ENCODE measurements around the gene SARDH. TPM values are rescaled to one million over a fixed set of nuclear protein-coding genes. Genes with fewer than 3 reads are reported as not detected.

SARDH gene
- total RNA-seq (0.30 and 0.44 TPM in 2 replicates), polyA plus RNA-seq (0.16 and 0.19 TPM in 2 replicates), polyA minus RNA-seq (0.13 TPM in 1 of 2 replicates, not detected in the other), Bru-seq, nascent RNA (percentile 8 among the genes with signal in this experiment), BruChase-seq, experiment 1, labeled RNA remaining after a 6-hour chase (percentile 8 among the genes with signal in this experiment), BruChase-seq, experiment 2, labeled RNA remaining after a 2-hour chase (percentile 5 among the genes with signal in this experiment)
- 0.10 and 0.14 TPM in 2 replicates for polyA plus RNA-seq (2011; cell fraction: cytosol; rRNA removed)
- 0.55 and 0.66 TPM in 2 replicates for polyA plus RNA-seq (2011; cell fraction: nucleus; rRNA removed)
- polyA plus RNA-seq (2012), result 0.08 and 0.44 TPM in 2 replicates
- polyA minus RNA-seq (2011; cell fraction: cytosol; rRNA and poly(A)+ RNA removed), result not detected
- polyA minus RNA-seq (2011; cell fraction: nucleus; rRNA and poly(A)+ RNA removed), result 0.14 and 0.38 TPM in 2 replicates
- long read RNA-seq, result 0 reads

GRCh38 chr9:133737774-133738639 is at the start of gene SARDH:
SARDH (minus strand) TSS chr9:133738352; CDS start chr9:133734173, 4,179 bp downstream.
- H3K27ac ChIP-seq (ENCODE audit: insufficient read depth, low read depth, low read length), result no peak within 1 kb of the TSS
- CTCF ChIA-PET, result interaction anchor here (0.8 kb wide), 1 partner anchor 255 kb away, joined by 3 read pairs; no protein-coding TSS in a partner anchor

More at GRCh38 chr9:133737774-133738639, at the start of gene SARDH:
- no TSS peak for BruUV-seq (replicated peaks)
- H3K9me1 ChIP-seq (replicated peaks; ENCODE audit: control insufficient read depth, extremely low read depth, insufficient read depth, low read length), result no peaks in the 10 kb centered on the region
- no peaks in the 10 kb centered on the region for H4K20me1 ChIP-seq (replicated peaks; ENCODE audit: control insufficient read depth, extremely low read depth, insufficient read depth, low read length)
- H3K27me3 ChIP-seq (ENCODE audit: control insufficient read depth in 2 of 2, insufficient read depth in 2 of 2, low read length in 2 of 2), result no peaks in the 10 kb centered on the region
- H3K79me2 ChIP-seq (ENCODE audit: control insufficient read depth, insufficient read depth, low read length), result no peaks in the 10 kb centered on the region
- TF ChIP-seq MYC (IDR thresholded peaks at IDR 0.05; ENCODE audit: low read depth, low read length), result no peak
- TF ChIP-seq POLR2A (IDR thresholded peaks at IDR 0.05; ENCODE audit: low read depth, low read length), result no peak
- TF ChIP-seq GATA2 (IDR thresholded peaks at IDR 0.05; ENCODE audit: insufficient read depth, insufficient read length, low read depth, low read length), result no peak
- TF ChIP-seq JUN (IDR thresholded peaks at IDR 0.05; ENCODE audit: borderline replicate concordance, insufficient read depth, insufficient read length, low read depth), result no peak
- TF ChIP-seq POLR2AphosphoS5 (IDR thresholded peaks at IDR 0.05; ENCODE audit: insufficient read depth, low read depth, low read length), result no peak
- TF ChIP-seq FOS (IDR thresholded peaks at IDR 0.05; ENCODE audit: borderline replicate concordance, insufficient read depth, low read length), result no peak
- no peak for TF ChIP-seq CTCF (IDR thresholded peaks at IDR 0.05; ENCODE audit: extremely low read depth in 1 of 2, insufficient read depth in 1 of 2, low read depth in 1 of 2, low read length in 2 of 2)
- TF ChIP-seq EZH2 (IDR thresholded peaks at IDR 0.05; ENCODE audit: borderline replicate concordance, low read depth, low read length, severe bottlenecking), result no peak
- H3K4me1 ChIP-seq (ENCODE audit: control insufficient read depth, extremely low read depth, insufficient read depth, low read length), result peaks cover 2% of the 10 kb centered on the region
- H3K36me3 ChIP-seq (ENCODE audit: control insufficient read depth in 2 of 2, extremely low read depth in 1 of 2, insufficient read depth in 2 of 2, low read length in 2 of 2), result no peaks in the 10 kb centered on the region
- peak within 1 kb of the TSS in 1 of 3 experiments; percentile 5 for H3K4me3 ChIP-seq (replicated peaks in 1 of 3; ENCODE audit: insufficient read depth in 1 of 3, low read depth in 1 of 3, low read length in 3 of 3)
- peak within 1 kb of the TSS; percentile 57 for H3K4me2 ChIP-seq (ENCODE audit: insufficient read depth, low read length)
- dilution Hi-C loops (cut with MboI; ENCODE audit: extremely low pct_ligation_motif_present, low sequenced_read_pairs) (no loop called here), intact Hi-C loops (cut with micrococcal nuclease) (no loop called here)
- H3K9me3 ChIP-seq (replicated peaks; ENCODE audit: control insufficient read depth, insufficient read depth, low read length), result no peaks in the 10 kb centered on the region
- peak within 1 kb of the TSS; percentile 94 for H2AFZ ChIP-seq (ENCODE audit: low read depth, low read length)
- FAIRE-seq (peak; percentile 47), DNase-seq (ENCODE audit: low read depth, low spot score) (peak; percentile 44)
- no peak within 1 kb of the TSS for H3K9ac ChIP-seq (replicated peaks; ENCODE audit: extremely low read depth, insufficient read depth, low read length)
- POLR2A ChIA-PET, result no interaction called here
